GM12865 (cell line): ENCODE measurements around the gene FEZ2.

Experiments used
- DNase-seq: peaks from one replicate; pipeline ENCODE4 v3.0.0; 2010; ENCODE audit warnings: low read depth
- H3K4me3 ChIP-seq: 2 replicates; pipeline ENCODE4 v1.5.1; 2011; ENCODE audit warnings: mild to moderate bottlenecking, low read depth, low read length, control low read depth
- CTCF ChIP-seq: IDR thresholded peaks from 2 replicates; pipeline ENCODE4 v1.5.1; 2011; ENCODE audit warnings: low read length, control low read depth, low read depth, inconsistent platforms; ENCODE audit not compliant: insufficient read depth; ENCODE audit errors: missing control alignments

FEZ2 gene

DNA sequence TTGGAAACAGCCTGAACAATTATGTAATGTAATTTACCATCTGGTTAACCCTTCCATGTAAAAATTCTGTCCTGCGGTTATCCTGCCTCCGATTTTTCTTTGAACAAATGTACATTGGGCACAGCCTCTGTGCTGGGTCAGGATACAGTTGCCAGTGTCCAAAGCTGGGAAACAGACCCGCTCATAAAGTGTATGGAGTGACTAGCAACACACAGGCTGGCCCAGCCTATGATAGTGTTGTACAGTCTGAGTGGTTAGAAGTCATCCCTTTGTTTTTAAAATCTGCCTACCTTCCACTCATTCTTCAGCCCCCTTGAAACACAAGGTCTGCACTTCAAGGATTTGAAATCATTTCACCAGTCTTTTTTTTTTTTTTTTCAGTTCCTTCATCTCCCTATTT is 50.1 kb downstream of the FEZ2 start:
- no peak overlapping the region for H3K4me3 ChIP-seq
- DNase-seq = no peak
- TF ChIP-seq CTCF = no peak

DNA sequence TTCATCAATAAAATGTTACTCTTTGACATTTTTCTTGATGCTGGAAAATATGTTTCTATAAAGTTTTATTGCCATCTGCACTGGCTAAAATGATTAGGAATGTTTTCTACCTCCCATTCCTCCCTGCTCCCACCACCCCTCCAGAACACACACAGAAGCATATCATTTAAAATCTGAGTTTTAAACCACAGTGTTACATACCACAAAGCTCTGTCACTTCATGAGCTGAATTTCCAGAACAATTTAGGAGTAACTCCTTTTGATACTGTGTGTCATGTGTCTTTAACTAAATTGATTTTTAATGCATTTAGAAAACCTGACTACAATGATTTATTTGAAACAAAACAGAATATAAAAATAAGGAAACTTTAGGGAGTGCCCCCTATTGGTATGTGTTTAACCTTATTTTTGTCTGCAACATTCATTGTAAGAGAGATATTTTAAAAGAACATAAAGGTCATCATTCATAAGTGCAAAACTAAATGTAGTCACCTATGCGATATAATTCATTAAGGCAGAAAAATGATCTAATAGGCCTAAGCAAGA is 52.0 kb downstream of the FEZ2 start:
- TF ChIP-seq CTCF = no peak
- no peak overlapping the region for H3K4me3 ChIP-seq
- DNase-seq = no peak

DNA sequence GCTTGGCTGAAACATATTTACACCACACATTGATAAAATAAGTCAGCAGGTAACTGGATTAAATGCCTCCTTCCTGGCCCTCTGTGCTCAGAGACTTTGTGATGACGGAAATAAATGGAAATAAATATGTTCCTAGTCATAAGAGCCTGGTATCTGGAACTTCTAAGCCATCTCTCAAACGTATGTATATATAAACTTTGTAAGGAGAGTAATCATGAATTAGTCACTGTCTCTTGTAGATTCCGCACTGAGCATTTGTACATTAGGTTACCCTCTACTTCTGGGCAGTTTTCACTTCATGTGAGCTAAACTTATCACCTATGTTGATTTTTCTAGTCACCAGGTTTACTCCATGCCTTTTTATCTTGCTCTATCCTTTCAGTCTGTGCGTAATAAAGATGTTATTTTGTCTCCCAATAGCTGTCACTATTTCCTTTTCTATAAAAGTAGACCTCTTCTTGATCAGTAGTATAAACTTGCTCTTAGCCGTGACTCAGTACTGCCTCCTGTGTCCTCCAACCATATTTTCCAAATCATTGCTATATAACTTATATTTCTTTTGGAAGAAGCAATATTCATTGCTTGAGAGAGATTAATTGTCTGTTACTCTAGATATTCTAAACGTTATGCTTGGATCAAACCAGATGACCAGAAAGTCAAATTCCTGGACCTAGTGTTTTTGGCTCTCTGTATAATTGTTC is 53.2 kb downstream of the FEZ2 start:
- DNase-seq = no peak
- H3K4me3 ChIP-seq = no peak overlapping the region
- no peak for TF ChIP-seq CTCF

DNA sequence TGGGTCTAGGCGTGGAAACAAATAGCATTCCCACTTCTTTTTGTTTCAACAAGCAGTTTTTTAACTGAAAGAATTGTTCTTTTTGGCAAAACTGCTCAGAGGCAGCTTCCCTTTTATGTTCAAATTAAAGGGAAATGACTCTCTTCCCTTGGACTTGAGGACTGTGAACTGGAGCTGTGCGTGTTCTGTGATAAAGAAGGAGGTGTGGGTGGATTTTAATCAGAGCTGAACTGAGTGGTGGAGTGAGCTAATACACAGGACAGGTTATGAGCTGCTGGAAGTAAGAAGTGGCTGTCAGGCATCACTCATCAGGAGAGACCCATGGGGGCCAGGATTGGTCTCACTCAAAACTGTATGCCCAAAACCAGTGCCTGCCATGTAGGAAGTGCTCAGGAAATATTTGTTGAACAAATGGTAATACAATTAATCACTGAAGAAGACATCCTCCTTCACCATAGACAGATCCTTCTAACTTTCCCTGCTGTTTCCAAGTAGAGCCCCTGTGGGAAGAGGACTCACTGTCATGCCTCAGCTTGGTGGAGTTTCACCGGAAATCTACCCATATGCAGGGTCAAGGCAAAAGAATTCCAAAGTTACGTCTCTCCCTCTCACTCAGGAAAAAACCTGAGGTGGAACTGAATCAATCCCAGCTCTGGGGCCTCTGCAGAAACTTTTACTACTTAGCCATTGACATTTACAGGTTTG is 55.9 kb downstream of the FEZ2 start:
- H3K4me3 ChIP-seq = no peak overlapping the region
- no peak for DNase-seq
- TF ChIP-seq CTCF = no peak

- no peak for TF ChIP-seq CTCF
- DNase-seq = no peak
- H3K4me3 ChIP-seq = no peak overlapping the region
These were observed 56.8 kb downstream of the FEZ2 start for GRCh38 chr2:36540986-36541754.

GRCh38 chr2:36539631-36540030 is 58.3 kb downstream of the FEZ2 start:
- TF ChIP-seq CTCF = no peak
- no peak for DNase-seq
- H3K4me3 ChIP-seq = no peak overlapping the region
